RWPE1 (cell line): Measurements from ENCODE around the gene HSPG2.
"Not testable (repeated sequence)": the region's sequence is repeated elsewhere in the genome, so short reads cannot be mapped to it uniquely, and the experiment has no call there.

Experiments
- CTCF ChIA-PET: fragments of 350-600 bp; sonication (Branson Sonifier 250); formaldehyde crosslinking; extraction: SDS; loops from one replicate; lab custom pipeline; 2021; lab: Yijun Ruan, JAX
- POLR2A ChIA-PET: fragments of 400-600 bp; formaldehyde crosslinking; extraction: SDS; loops from one replicate; lab custom pipeline; 2020; ENCODE audit warnings: antibody characterized with exemption; ENCODE audit not compliant: low non-redundant PET; lab: Yijun Ruan, JAX
- DNase-seq: peaks from one replicate; pipeline ENCODE4 v3.0.0; 2012; ENCODE audit warnings: low spot score
- H3K27ac ChIP-seq: fragments of 450-650 bp; 2 replicates; pipeline ENCODE4 v1.5.1; 2017
- TF ChIP-seq, protein P1 (sequence below): fragments of 450-650 bp; conservative IDR thresholded peaks from 2 replicates; pipeline ENCODE4 v1.5.1; 2017; ENCODE audit warnings: low read depth, mild to moderate bottlenecking

The HSPG2 gene

GRCh38 chr1:21799730-21800129 lies 137.4 kb downstream of the HSPG2 start:
- no peak for DNase-seq
- ChIA-PET CTCF (no interaction called here), POLR2A (interaction anchor here (0.6 kb wide), 1 partner anchor 15 kb away, joined by 6 read pairs; no protein-coding TSS in a partner anchor)
- TF ChIP-seq, protein P1, sequence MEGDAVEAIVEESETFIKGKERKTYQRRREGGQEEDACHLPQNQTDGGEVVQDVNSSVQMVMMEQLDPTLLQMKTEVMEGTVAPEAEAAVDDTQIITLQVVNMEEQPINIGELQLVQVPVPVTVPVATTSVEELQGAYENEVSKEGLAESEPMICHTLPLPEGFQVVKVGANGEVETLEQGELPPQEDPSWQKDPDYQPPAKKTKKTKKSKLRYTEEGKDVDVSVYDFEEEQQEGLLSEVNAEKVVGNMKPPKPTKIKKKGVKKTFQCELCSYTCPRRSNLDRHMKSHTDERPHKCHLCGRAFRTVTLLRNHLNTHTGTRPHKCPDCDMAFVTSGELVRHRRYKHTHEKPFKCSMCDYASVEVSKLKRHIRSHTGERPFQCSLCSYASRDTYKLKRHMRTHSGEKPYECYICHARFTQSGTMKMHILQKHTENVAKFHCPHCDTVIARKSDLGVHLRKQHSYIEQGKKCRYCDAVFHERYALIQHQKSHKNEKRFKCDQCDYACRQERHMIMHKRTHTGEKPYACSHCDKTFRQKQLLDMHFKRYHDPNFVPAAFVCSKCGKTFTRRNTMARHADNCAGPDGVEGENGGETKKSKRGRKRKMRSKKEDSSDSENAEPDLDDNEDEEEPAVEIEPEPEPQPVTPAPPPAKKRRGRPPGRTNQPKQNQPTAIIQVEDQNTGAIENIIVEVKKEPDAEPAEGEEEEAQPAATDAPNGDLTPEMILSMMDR, result no peak
- no peak overlapping the region for H3K27ac ChIP-seq

GRCh38 chr1:21795075-21795474 lies 142.0 kb downstream of the HSPG2 start:
- CTCF ChIA-PET, result interaction anchor here (0.6 to 0.7 kb wide), 2 partner anchors 10 to 1050 kb away, joined by 3 read pairs; no protein-coding TSS in a partner anchor
- DNase-seq, result no peak
- TF ChIP-seq, protein P1, result no peak
- POLR2A ChIA-PET, result no interaction called here
- no peak overlapping the region for H3K27ac ChIP-seq

DNA sequence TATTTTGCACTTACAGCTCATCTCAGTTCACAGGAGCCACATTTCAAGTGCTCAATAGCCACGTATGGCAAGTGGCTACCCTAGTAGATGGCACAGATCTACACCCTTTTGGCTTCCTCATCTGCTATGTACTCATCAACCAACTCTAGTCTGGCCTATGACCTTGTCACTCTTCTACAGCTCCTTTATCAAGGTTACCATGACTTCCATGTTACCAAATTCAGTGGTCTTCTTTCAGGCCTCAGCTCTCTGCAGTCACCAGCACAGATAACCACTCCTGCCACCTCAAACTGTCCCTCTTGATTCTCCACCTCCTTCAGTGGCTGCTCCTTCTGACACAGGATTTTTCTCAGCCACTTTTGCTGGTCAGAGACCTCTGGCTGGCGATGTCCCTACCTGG lies 142.5 kb downstream of the HSPG2 start:
- TF ChIP-seq, protein P1, result no peak
- ChIA-PET CTCF (interaction anchor here (0.6 to 0.8 kb wide), 3 partner anchors 10 to 1051 kb away, joined by 3 read pairs; no protein-coding TSS in a partner anchor), POLR2A (no interaction called here)
- no peak overlapping the region for H3K27ac ChIP-seq
- no peak for DNase-seq

DNA sequence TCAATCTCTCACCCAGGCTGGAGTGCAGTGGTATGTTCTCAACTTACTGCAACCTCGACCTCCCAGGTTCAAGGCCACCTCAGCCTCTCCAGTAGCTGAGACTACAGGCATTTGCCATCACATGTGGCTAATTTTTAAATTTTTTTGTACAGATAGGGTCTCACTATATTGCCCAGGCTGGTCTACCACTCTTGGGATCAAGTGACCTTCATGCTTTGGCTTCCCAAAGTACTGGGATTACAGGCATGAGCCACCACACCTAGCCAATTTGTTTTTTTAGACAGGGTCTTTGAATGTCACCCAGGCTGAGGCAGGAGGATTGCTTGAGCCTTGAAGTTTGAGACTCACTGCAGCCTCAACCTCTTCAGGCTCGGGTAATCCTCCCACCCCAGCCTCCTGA lies 144.0 kb downstream of the HSPG2 start:
- TF ChIP-seq, protein P1, result no peak
- CTCF ChIA-PET, result interaction anchor here (0.7 kb wide), 1 partner anchor 53 kb away, joined by 3 read pairs; no protein-coding TSS in a partner anchor
- H3K27ac ChIP-seq, result no peak overlapping the region
- no peak for DNase-seq
- POLR2A ChIA-PET, result no interaction called here

DNA sequence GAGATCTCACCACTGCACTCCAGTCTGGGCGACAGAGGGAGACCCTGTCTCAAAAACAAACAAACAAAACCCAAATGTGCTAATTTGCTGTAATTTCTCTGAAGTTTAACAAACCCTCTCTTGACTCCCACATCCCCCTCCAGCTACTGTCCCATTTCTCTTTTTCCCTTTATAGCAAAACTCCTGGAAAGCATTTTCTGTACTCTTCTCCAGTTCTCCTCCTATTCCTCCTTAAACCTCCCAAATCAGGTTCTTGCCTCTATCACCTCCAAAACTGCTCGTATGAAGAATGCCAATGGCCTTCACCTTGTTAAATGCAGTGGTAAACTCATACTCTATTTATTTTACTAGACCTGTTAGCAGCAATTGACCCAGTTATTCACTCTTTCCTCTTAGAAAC lies 150.5 kb downstream of the HSPG2 start:
- ChIA-PET POLR2A (no interaction called here), CTCF (interaction anchor here (0.6 kb wide), 1 partner anchor 80 kb away, joined by 6 read pairs; no protein-coding TSS in a partner anchor)
- TF ChIP-seq, protein P1, result no peak
- DNase-seq, result no peak
- peak overlapping the region; percentile 98 for H3K27ac ChIP-seq

DNA sequence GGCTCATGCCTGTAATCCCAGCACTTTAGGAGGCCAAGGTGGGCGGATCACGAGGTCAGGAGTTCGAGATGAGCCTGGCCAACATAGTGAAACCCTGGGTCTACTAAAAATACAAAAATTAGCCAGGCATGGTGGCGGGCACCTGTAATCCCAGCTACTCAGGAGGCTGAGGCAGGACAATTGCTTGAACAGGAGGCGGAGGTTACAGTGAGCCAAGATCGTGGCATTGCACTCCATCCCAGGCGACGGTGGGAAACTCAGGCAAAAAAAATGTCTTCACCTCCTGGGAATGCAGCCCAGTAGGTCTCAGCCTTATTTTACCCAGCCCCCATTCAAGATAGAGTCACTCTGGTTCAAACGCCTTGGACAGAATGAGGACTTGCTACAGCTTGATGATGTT lies 151.3 kb downstream of the HSPG2 start:
- H3K27ac ChIP-seq, result peak overlapping the region; percentile 40
- CTCF ChIA-PET, result interaction anchor here (0.6 to 0.8 kb wide), 2 partner anchors 25 to 418 kb away, joined by 3 to 4 read pairs; no protein-coding TSS in a partner anchor
- DNase-seq, POLR2A ChIA-PET: not testable (repeated sequence)

- CTCF ChIA-PET, result interaction anchor here (1.0 kb wide), 1 partner anchor 10 kb away, joined by 3 read pairs; no protein-coding TSS in a partner anchor
- TF ChIP-seq, protein P1, result no peak
- POLR2A ChIA-PET, result interaction anchor here (1.0 to 1.1 kb wide), 2 partner anchors 10 to 152 kb away, joined by 4 read pairs; no protein-coding TSS in a partner anchor
- H3K27ac ChIP-seq, result peak overlapping the region; percentile 98
- DNase-seq, result no peak
These were observed 153.2 kb downstream of the HSPG2 start for GRCh38 chr1:21783679-21784603.
